GM21390 (cell line): ENCODE results near the gene BBS1.
"Not testable (repeated sequence)": the region's sequence is repeated elsewhere in the genome, so short reads cannot be mapped to it uniquely, and the experiment has no call there.

Source experiments
- ATAC-seq: cut with Tn5 transposase; IDR thresholded peaks from one replicate; pipeline ENCODE4 v1.9.1; 2021; ENCODE audit not compliant: unreplicated experiment

The BBS1 gene

GRCh38 chr11:66569076-66569475 lies 58.6 kb downstream of the BBS1 start:
- no peak for ATAC-seq

- ATAC-seq = no peak
Measured at GRCh38 chr11:66570079-66570849, 59.8 kb downstream of the BBS1 start.

- no peak for ATAC-seq
Measured at GRCh38 chr11:66570850-66571180, 60.4 kb downstream of the BBS1 start.

- no peak for ATAC-seq
Measured at GRCh38 chr11:66579017-66579606, 68.7 kb downstream of the BBS1 start.

GRCh38 chr11:66580803-66581202 lies 70.4 kb downstream of the BBS1 start:
- ATAC-seq = no peak

- ATAC-seq = no peak
Measured at GRCh38 chr11:66581261-66581660, 70.8 kb downstream of the BBS1 start.

GRCh38 chr11:66582565-66583147 lies 72.2 kb downstream of the BBS1 start:
- ATAC-seq = not testable (repeated sequence)
